GM23248 (cell line): ENCODE data around the gene SPACA7. TPM values are rescaled to one million over a fixed set of nuclear protein-coding genes. Genes with fewer than 3 reads are reported as not detected.

Source experiments
- DNase-seq: peaks from one replicate; pipeline ENCODE4 v3.0.0-alpha.2; 2015
- H2AFZ ChIP-seq: fragments of 200-600 bp; sonication (generic); 2 replicates; pipeline ENCODE4 v1.6.1; 2016; ENCODE audit warnings: antibody characterized with exemption
- H3F3A ChIP-seq: fragments of 200-600 bp; sonication (generic); 2 replicates; pipeline ENCODE4 v1.6.1; 2016; ENCODE audit warnings: mild to moderate bottlenecking, antibody characterized with exemption, mixed run types; ENCODE audit not compliant: insufficient read depth
- H3K27ac ChIP-seq: fragments of 200-600 bp; sonication (generic); 2 replicates; pipeline ENCODE4 v1.5.1; 2016; ENCODE audit warnings: mild to moderate bottlenecking
- H3K27me3 ChIP-seq: fragments of 200-600 bp; sonication (generic); replicated peaks from 2 replicates; pipeline ENCODE4 v1.6.1; 2016; ENCODE audit warnings: mild to moderate bottlenecking; ENCODE audit not compliant: insufficient read depth
- H3K36me3 ChIP-seq: fragments of 200-600 bp; sonication (generic); 2 replicates; pipeline ENCODE4 v1.6.1; 2016; ENCODE audit warnings: low read depth, mild to moderate bottlenecking
- H3K4me1 ChIP-seq: fragments of 200-600 bp; sonication (generic); 2 replicates; pipeline ENCODE4 v1.6.1; 2016; ENCODE audit warnings: mild to moderate bottlenecking; ENCODE audit not compliant: insufficient read depth
- H3K4me2 ChIP-seq: fragments of 200-600 bp; sonication (generic); one replicate; pipeline ENCODE4 v1.6.1; 2016; ENCODE audit warnings: mild to moderate bottlenecking; ENCODE audit not compliant: unreplicated experiment
- H3K4me3 ChIP-seq: fragments of 200-600 bp; sonication (generic); 2 replicates; pipeline ENCODE4 v1.5.1; 2016; ENCODE audit warnings: mild to moderate bottlenecking
- H3K79me2 ChIP-seq: fragments of 200-600 bp; sonication (generic); 2 replicates; pipeline ENCODE4 v1.6.1; 2016; ENCODE audit warnings: mild to moderate bottlenecking; ENCODE audit not compliant: insufficient read depth
- H3K9ac ChIP-seq: fragments of 200-600 bp; sonication (generic); 2 replicates; pipeline ENCODE4 v1.6.1; 2016; ENCODE audit warnings: mild to moderate bottlenecking
- H3K9me2 ChIP-seq: fragments of 200-600 bp; sonication (generic); 2 replicates; pipeline ENCODE4 v1.6.1; 2016; ENCODE audit warnings: mixed run types, mild to moderate bottlenecking, moderate library complexity; ENCODE audit not compliant: insufficient read depth
- H3K9me3 ChIP-seq: fragments of 200-600 bp; sonication (generic); one replicate; pipeline ENCODE4 v1.6.1; 2017; ENCODE audit warnings: low read depth
- H4K20me1 ChIP-seq: fragments of 200-600 bp; sonication (generic); 2 replicates; pipeline ENCODE4 v1.6.0; 2016; ENCODE audit not compliant: insufficient read depth
- EZH2 ChIP-seq: fragments of 200-600 bp; sonication (generic); IDR thresholded peaks from 2 replicates; pipeline ENCODE4 v1.6.1; 2018; ENCODE audit warnings: antibody characterized with exemption, mild to moderate bottlenecking; ENCODE audit not compliant: insufficient read depth, poor library complexity, severe bottlenecking
- EZH2phosphoT487 ChIP-seq: fragments of 200-600 bp; sonication (generic); IDR thresholded peaks from 2 replicates; pipeline ENCODE4 v1.6.1; 2018; ENCODE audit warnings: antibody characterized with exemption, moderate library complexity, mild to moderate bottlenecking, low read depth; ENCODE audit not compliant: insufficient read depth
- WGBS, 2 experiments: methylation state at CpG; one replicate each; pipeline ENCODE4 v1.1.6; 2015 to 2017; ENCODE audit warnings: low lambda C conversion rate in 2 of 2, low coverage in 1 of 2; ENCODE audit errors: missing lambda C conversion rate in 2 of 2; 5-methylcytosine and 5-hydroxymethylcytosine counted together
- in situ Hi-C: fragments of 300-500 bp; cut with MboI; formaldehyde crosslinking; loops from 2 replicates; pipeline ENCODE4 v1.15.0; 2020
- polyA plus RNA-seq: library from polyadenylated mRNA; unstranded; fragments of >200 nt; fragmentation: Nextera tagmentation; extraction: Ambion mirVana; gene quantifications from 2 replicates; pipeline ENCODE4 v1.2.1, GENCODE V29; 2016
- total RNA-seq: library from RNA; depleted of rRNA; stranded (reverse); fragments of >200 nt; shearing (Covaris generic); gene quantifications from 2 replicates; pipeline ENCODE4 v1.2.3, GENCODE V29; 2014

Gene SPACA7
- total and polyA plus RNA-seq, 2 experiments from 2014 or later = not detected

GRCh38 chr13:112346899-112347229 lies 29.3 kb upstream of the SPACA7 start:
- Histone ChIP-seq H3K27me3 (no peaks in the 10 kb centered on the region; the same call in 1 of the 2 replicates), H3K9me3 (no peaks in the 10 kb centered on the region)
- TF ChIP-seq EZH2phosphoT487 (no peak), EZH2 (no peak)

GRCh38 chr13:112347986-112348385 lies 28.2 kb upstream of the SPACA7 start:
- 23 to 32% methylated on average over 10 of the region's 10 CpGs for WGBS, 2 experiments
- no peaks in the 10 kb centered on the region for H3K4me1 ChIP-seq
- no peaks in the 10 kb centered on the region for H3K9me3 ChIP-seq
- DNase-seq = no peak
- no peak overlapping the region for H3K9ac ChIP-seq
- no peaks in the 10 kb centered on the region for H3K9me2 ChIP-seq
- H3K27me3 ChIP-seq = no peaks in the 10 kb centered on the region; the same call in 1 of the 2 replicates
- H3K36me3 ChIP-seq = no peaks in the 10 kb centered on the region
- TF ChIP-seq EZH2phosphoT487 = no peak
- no peak for TF ChIP-seq EZH2
- H3K4me3 ChIP-seq = no peak overlapping the region
- H3K27ac ChIP-seq = no peak overlapping the region
- H3K4me2 ChIP-seq = no peak overlapping the region
- no peaks in the 10 kb centered on the region for H4K20me1 ChIP-seq
- no peaks in the 10 kb centered on the region for H3K79me2 ChIP-seq
- in situ Hi-C loops = no loop called here
- H2AFZ ChIP-seq = no peak overlapping the region
- H3F3A ChIP-seq = no peaks in the 10 kb centered on the region

More at GRCh38 chr13:112346899-112347229, 29.3 kb upstream of the SPACA7 start:
- H2AFZ ChIP-seq = no peak overlapping the region
- H3F3A ChIP-seq = no peaks in the 10 kb centered on the region
- H3K4me1 ChIP-seq = no peaks in the 10 kb centered on the region
- no peak for DNase-seq
- H4K20me1 ChIP-seq = no peaks in the 10 kb centered on the region
- H3K9ac ChIP-seq = no peak overlapping the region
- H3K79me2 ChIP-seq = no peaks in the 10 kb centered on the region
- in situ Hi-C loops = no loop called here
- no peaks in the 10 kb centered on the region for H3K36me3 ChIP-seq
- no peak overlapping the region for H3K4me2 ChIP-seq
- H3K27ac ChIP-seq = no peak overlapping the region
- H3K4me3 ChIP-seq = no peak overlapping the region
- WGBS, 2 experiments = 5% methylated on average over 9 of the region's 9 CpGs
- no peaks in the 10 kb centered on the region for H3K9me2 ChIP-seq

GRCh38 chr13:112348642-112349345 lies 27.4 kb upstream of the SPACA7 start:
- in situ Hi-C loops = no loop called here
- no peaks in the 10 kb centered on the region; the same call in 1 of the 2 replicates for H3K27me3 ChIP-seq
- no peak overlapping the region for H2AFZ ChIP-seq
- H3K4me3 ChIP-seq = no peak overlapping the region
- no peaks in the 10 kb centered on the region for H3F3A ChIP-seq
- TF ChIP-seq EZH2phosphoT487 (no peak), EZH2 (no peak)
- H3K4me2 ChIP-seq = no peak overlapping the region
- H3K4me1 ChIP-seq = no peaks in the 10 kb centered on the region
- no peak for DNase-seq
- no peaks in the 10 kb centered on the region for H3K79me2 ChIP-seq
- no peaks in the 10 kb centered on the region for H4K20me1 ChIP-seq
- no peaks in the 10 kb centered on the region for H3K9me2 ChIP-seq
- H3K27ac ChIP-seq = no peak overlapping the region
- no peaks in the 10 kb centered on the region for H3K36me3 ChIP-seq
- 22 to 30% methylated on average over 12 of the region's 12 CpGs for WGBS, 2 experiments
- H3K9ac ChIP-seq = no peak overlapping the region
- H3K9me3 ChIP-seq = no peaks in the 10 kb centered on the region

- no peak overlapping the region for H3K9ac ChIP-seq
- WGBS, 2 experiments = 26 to 30% methylated on average over 13 of the region's 13 CpGs
- in situ Hi-C loops = no loop called here
- no peaks in the 10 kb centered on the region; the same call in 1 of the 2 replicates for H3K27me3 ChIP-seq
- no peaks in the 10 kb centered on the region for H3F3A ChIP-seq
- no peaks in the 10 kb centered on the region for H3K79me2 ChIP-seq
- no peak overlapping the region for H3K27ac ChIP-seq
- no peaks in the 10 kb centered on the region for H3K9me3 ChIP-seq
- no peak for TF ChIP-seq EZH2phosphoT487
- TF ChIP-seq EZH2 = no peak
- H4K20me1 ChIP-seq = no peaks in the 10 kb centered on the region
- H2AFZ ChIP-seq = no peak overlapping the region
- no peak for DNase-seq
- H3K36me3 ChIP-seq = no peaks in the 10 kb centered on the region
- no peaks in the 10 kb centered on the region for H3K9me2 ChIP-seq
- no peak overlapping the region for H3K4me2 ChIP-seq
- H3K4me3 ChIP-seq = no peak overlapping the region
- no peaks in the 10 kb centered on the region for H3K4me1 ChIP-seq
Measured at GRCh38 chr13:112349681-112350080, 26.5 kb upstream of the SPACA7 start.
